ENCODE measurements around the gene PTPN3. TPM values are rescaled to one million over a fixed set of nuclear protein-coding genes. Genes with fewer than 3 reads are reported as not detected.
A peak's percentile ranks its signal among the peaks of the same experiment; 100 is the strongest.

The PTPN3 gene
- total and polyA plus RNA-seq, 5 donors from 2014 or later = 0.03 to 0.47 (median 0.21) TPM; not detected in 1

- H3K36me3 Mint-ChIP-seq = no peaks in the 10 kb centered on the region
- DNase-seq = no peak
- ATAC-seq (ENCODE audit: low read depth in 2 of 2) = no peak
- H3K4me3 Mint-ChIP-seq = no peak overlapping the region
- H3K9me3 Mint-ChIP-seq = no peaks in the 10 kb centered on the region
- H3K4me3 ChIP-seq (ENCODE audit: low read depth, low read length) = no peak overlapping the region
- H3K36me3 ChIP-seq (ENCODE audit: control insufficient read depth, insufficient read depth, low read length) = no peaks in the 10 kb centered on the region
- no peak overlapping the region for H3K27ac ChIP-seq (ENCODE audit: insufficient read depth, low read length, poor library complexity, severe bottlenecking)
- no peaks in the 10 kb centered on the region for H3K27me3 ChIP-seq (ENCODE audit: control insufficient read depth, insufficient read depth, low read length)
- H3K27ac Mint-ChIP-seq = no peak overlapping the region
- H3K4me1 Mint-ChIP-seq = peaks cover 0 to 14% (median 5%) of the 10 kb centered on the region in 4 donors
- no peaks in the 10 kb centered on the region for H3K27me3 Mint-ChIP-seq
- no peaks in the 10 kb centered on the region for H3K4me1 ChIP-seq (ENCODE audit: control insufficient read depth, insufficient read depth, low read length, poor library complexity, severe bottlenecking)
- H3K9me3 ChIP-seq (ENCODE audit: control insufficient read depth in 2 of 2, low read length in 2 of 2) = no peaks in the 10 kb centered on the region
Observed at GRCh38 chr9:109409773-109410397, 88.2 kb downstream of the PTPN3 start.

- no peak for ATAC-seq (ENCODE audit: low read depth in 2 of 2)
- Histone ChIP-seq H3K36me3 (ENCODE audit: control insufficient read depth, insufficient read depth, low read length) (no peaks in the 10 kb centered on the region), H3K27me3 (ENCODE audit: control insufficient read depth, insufficient read depth, low read length) (no peaks in the 10 kb centered on the region), H3K27ac (ENCODE audit: insufficient read depth, low read length, poor library complexity, severe bottlenecking) (no peak overlapping the region), H3K4me1 (ENCODE audit: control insufficient read depth, insufficient read depth, low read length, poor library complexity, severe bottlenecking) (no peaks in the 10 kb centered on the region), H3K9me3 (ENCODE audit: control insufficient read depth in 2 of 2, low read length in 2 of 2) (no peaks in the 10 kb centered on the region), H3K4me3 (ENCODE audit: low read depth, low read length) (no peak overlapping the region)
- Mint-ChIP-seq H3K36me3 (no peaks in the 10 kb centered on the region), H3K4me1 (peaks cover 0 to 14% (median 5%) of the 10 kb centered on the region in 4 donors), H3K9me3 (no peaks in the 10 kb centered on the region), H3K27ac (no peak overlapping the region), H3K27me3 (no peaks in the 10 kb centered on the region), H3K4me3 (no peak overlapping the region)
- DNase-seq = no peak
Observed at GRCh38 chr9:109408759-109409462, 89.2 kb downstream of the PTPN3 start.

- peaks cover 0 to 5% (median 2%) of the 10 kb centered on the region in 4 donors for H3K4me1 Mint-ChIP-seq
- no peak overlapping the region for H3K4me3 Mint-ChIP-seq
- no peaks in the 10 kb centered on the region for H3K36me3 ChIP-seq (ENCODE audit: control insufficient read depth, insufficient read depth, low read length)
Observed at GRCh38 chr9:109403766-109404320, 94.3 kb downstream of the PTPN3 start.

GRCh38 chr9:109403116-109403515 is 95.0 kb downstream of the PTPN3 start:
- H3K36me3 ChIP-seq (ENCODE audit: control insufficient read depth, insufficient read depth, low read length) = no peaks in the 10 kb centered on the region
- peaks cover 0 to 5% (median 2%) of the 10 kb centered on the region in 4 donors for H3K4me1 Mint-ChIP-seq
- no peaks in the 10 kb centered on the region for H3K9me3 ChIP-seq (ENCODE audit: control insufficient read depth in 2 of 2, low read length in 2 of 2)
- H3K27ac ChIP-seq (ENCODE audit: insufficient read depth, low read length, poor library complexity, severe bottlenecking) = no peak overlapping the region
- H3K4me3 ChIP-seq (ENCODE audit: low read depth, low read length) = no peak overlapping the region
- ATAC-seq (ENCODE audit: low read depth in 2 of 2) (no peak), DNase-seq (no peak)
- no peak overlapping the region for H3K27ac Mint-ChIP-seq
- H3K4me3 Mint-ChIP-seq = no peak overlapping the region
- peaks cover 16% of the 10 kb centered on the region for H3K27me3 Mint-ChIP-seq
- no peaks in the 10 kb centered on the region for H3K9me3 Mint-ChIP-seq
- H3K36me3 Mint-ChIP-seq = no peaks in the 10 kb centered on the region
- no peaks in the 10 kb centered on the region for H3K4me1 ChIP-seq (ENCODE audit: control insufficient read depth, insufficient read depth, low read length, poor library complexity, severe bottlenecking)
- no peaks in the 10 kb centered on the region for H3K27me3 ChIP-seq (ENCODE audit: control insufficient read depth, insufficient read depth, low read length)

More at GRCh38 chr9:109403766-109404320, 94.3 kb downstream of the PTPN3 start:
- ATAC-seq (ENCODE audit: low read depth in 2 of 2) (no peak), DNase-seq (no peak)
- no peaks in the 10 kb centered on the region for H3K27me3 ChIP-seq (ENCODE audit: control insufficient read depth, insufficient read depth, low read length)
- no peaks in the 10 kb centered on the region for H3K9me3 ChIP-seq (ENCODE audit: control insufficient read depth in 2 of 2, low read length in 2 of 2)
- Mint-ChIP-seq H3K36me3 (no peaks in the 10 kb centered on the region), H3K27ac (no peak overlapping the region), H3K27me3 (peaks cover 12% of the 10 kb centered on the region), H3K9me3 (no peaks in the 10 kb centered on the region)
- no peaks in the 10 kb centered on the region for H3K4me1 ChIP-seq (ENCODE audit: control insufficient read depth, insufficient read depth, low read length, poor library complexity, severe bottlenecking)
- no peak overlapping the region for H3K27ac ChIP-seq (ENCODE audit: insufficient read depth, low read length, poor library complexity, severe bottlenecking)
- H3K4me3 ChIP-seq (ENCODE audit: low read depth, low read length) = no peak overlapping the region

GRCh38 chr9:109401990-109402318 is 96.2 kb downstream of the PTPN3 start:
- DNase-seq (no peak), ATAC-seq (ENCODE audit: low read depth in 2 of 2) (no peak)
- H3K9me3 ChIP-seq (ENCODE audit: control insufficient read depth in 2 of 2, low read length in 2 of 2) = no peaks in the 10 kb centered on the region
- H3K36me3 Mint-ChIP-seq = no peaks in the 10 kb centered on the region
- H3K27me3 Mint-ChIP-seq = peaks cover 21% of the 10 kb centered on the region
- no peaks in the 10 kb centered on the region for H3K27me3 ChIP-seq (ENCODE audit: control insufficient read depth, insufficient read depth, low read length)
- H3K4me1 Mint-ChIP-seq = peaks cover 0 to 5% (median 2%) of the 10 kb centered on the region in 4 donors
- no peaks in the 10 kb centered on the region for H3K36me3 ChIP-seq (ENCODE audit: control insufficient read depth, insufficient read depth, low read length)
- no peak overlapping the region for H3K4me3 Mint-ChIP-seq
- H3K4me1 ChIP-seq (ENCODE audit: control insufficient read depth, insufficient read depth, low read length, poor library complexity, severe bottlenecking) = no peaks in the 10 kb centered on the region
- no peak overlapping the region for H3K4me3 ChIP-seq (ENCODE audit: low read depth, low read length)
- no peak overlapping the region for H3K27ac Mint-ChIP-seq
- no peaks in the 10 kb centered on the region for H3K9me3 Mint-ChIP-seq
- no peak overlapping the region for H3K27ac ChIP-seq (ENCODE audit: insufficient read depth, low read length, poor library complexity, severe bottlenecking)

GRCh38 chr9:109401169-109401989 is 96.7 kb downstream of the PTPN3 start:
- Histone ChIP-seq H3K36me3 (ENCODE audit: control insufficient read depth, insufficient read depth, low read length) (no peaks in the 10 kb centered on the region), H3K4me3 (ENCODE audit: low read depth, low read length) (no peak overlapping the region), H3K27me3 (ENCODE audit: control insufficient read depth, insufficient read depth, low read length) (no peaks in the 10 kb centered on the region), H3K4me1 (ENCODE audit: control insufficient read depth, insufficient read depth, low read length, poor library complexity, severe bottlenecking) (no peaks in the 10 kb centered on the region), H3K27ac (ENCODE audit: insufficient read depth, low read length, poor library complexity, severe bottlenecking) (no peak overlapping the region), H3K9me3 (ENCODE audit: control insufficient read depth in 2 of 2, low read length in 2 of 2) (no peaks in the 10 kb centered on the region)
- H3K36me3 Mint-ChIP-seq = no peaks in the 10 kb centered on the region
- H3K9me3 Mint-ChIP-seq = peaks cover 0 to 1% (median 0%) of the 10 kb centered on the region in 7 donors
- H3K4me1 Mint-ChIP-seq = peaks cover 0 to 5% (median 2%) of the 10 kb centered on the region in 4 donors
- ATAC-seq (ENCODE audit: low read depth in 2 of 2) (peak in 1 of 2 donors; percentile 13), DNase-seq (peak in 1 of 3 donors; percentile 47)
- H3K27me3 Mint-ChIP-seq = peaks cover 26% of the 10 kb centered on the region
- no peak overlapping the region for H3K27ac Mint-ChIP-seq
- H3K4me3 Mint-ChIP-seq = no peak overlapping the region

GRCh38 chr9:109399258-109399767 is 98.8 kb downstream of the PTPN3 start:
- ATAC-seq (ENCODE audit: low read depth in 2 of 2) = peak in 1 of 2 donors; percentile 25
- H3K27ac ChIP-seq (ENCODE audit: insufficient read depth, low read length, poor library complexity, severe bottlenecking) = no peak overlapping the region
- H3K27ac Mint-ChIP-seq = no peak overlapping the region
- no peaks in the 10 kb centered on the region for H3K36me3 ChIP-seq (ENCODE audit: control insufficient read depth, insufficient read depth, low read length)
- H3K9me3 ChIP-seq (ENCODE audit: control insufficient read depth in 2 of 2, low read length in 2 of 2) = no peaks in the 10 kb centered on the region
- peaks cover 0 to 5% (median 2%) of the 10 kb centered on the region in 4 donors for H3K4me1 Mint-ChIP-seq
- H3K4me3 Mint-ChIP-seq = no peak overlapping the region
- no peaks in the 10 kb centered on the region for H3K4me1 ChIP-seq (ENCODE audit: control insufficient read depth, insufficient read depth, low read length, poor library complexity, severe bottlenecking)
- H3K36me3 Mint-ChIP-seq = no peaks in the 10 kb centered on the region
- H3K27me3 ChIP-seq (ENCODE audit: control insufficient read depth, insufficient read depth, low read length) = no peaks in the 10 kb centered on the region
- H3K27me3 Mint-ChIP-seq = peaks cover 35% of the 10 kb centered on the region
- no peak for DNase-seq
- H3K4me3 ChIP-seq (ENCODE audit: low read depth, low read length) = no peak overlapping the region
- peaks cover 0 to 1% (median 0%) of the 10 kb centered on the region in 7 donors for H3K9me3 Mint-ChIP-seq

Measured in CD4-positive, CD25-positive, alpha-beta regulatory T cell (primary cell).